ENCODE data around the gene B4GALT5. TPM values are rescaled to one million over a fixed set of nuclear protein-coding genes. Genes with fewer than 3 reads are reported as not detected.

B4GALT5 gene
- total and polyA plus RNA-seq, 2 donors from 2014 or later, result 21.4 to 73.3 TPM

DNA sequence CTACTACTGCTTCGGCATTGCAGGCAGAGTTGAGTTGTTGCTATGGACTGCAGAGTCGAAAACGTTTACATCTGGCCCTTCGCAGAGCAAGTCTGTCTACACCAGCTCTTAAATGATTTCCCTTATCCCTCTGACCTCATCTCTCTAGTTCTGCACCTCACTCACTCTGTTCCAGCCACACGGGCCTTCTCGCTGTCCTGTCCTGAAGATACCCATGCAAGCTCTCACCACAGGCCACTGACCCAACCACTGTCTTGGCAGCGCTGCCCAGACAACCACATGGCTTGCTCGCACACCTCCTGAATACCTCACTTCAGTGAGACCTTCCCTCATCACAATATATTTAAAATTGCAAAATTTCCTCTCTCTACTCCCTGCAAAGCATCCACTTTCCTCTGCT, 31.4 kb downstream of the B4GALT5 start:
- H3K4me1 ChIP-seq (ENCODE audit: control insufficient read depth in 2 of 3, insufficient read depth in 2 of 3, low read depth in 1 of 3, low read length in 3 of 3), result peaks cover 3 to 61% (median 45%) of the 10 kb centered on the region in 3 donors
- H3K9ac ChIP-seq (ENCODE audit: low read length in 3 of 3), result no peak overlapping the region

DNA sequence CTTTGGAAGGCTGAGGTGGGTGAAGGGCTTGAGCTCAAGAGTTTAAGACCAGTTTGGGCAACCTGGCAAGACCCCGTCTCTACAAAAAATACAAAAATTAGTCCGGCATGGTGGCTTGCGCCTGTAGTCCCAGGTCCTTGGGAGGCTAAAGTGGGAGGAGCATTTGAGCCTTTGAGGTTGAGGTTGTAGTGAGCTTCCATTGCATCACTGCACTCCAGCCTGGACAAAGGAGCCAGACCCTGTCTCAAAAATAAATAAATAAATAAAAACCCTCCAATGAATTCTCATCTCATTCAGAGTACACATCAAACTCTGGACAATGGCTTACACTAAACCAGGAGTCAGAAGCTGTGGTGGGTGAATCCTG, 31.8 kb downstream of the B4GALT5 start:
- DNase-seq (no peak), FAIRE-seq (no peak)
- Histone ChIP-seq H3K27ac (ENCODE audit: low read depth in 2 of 2, low read length in 2 of 2) (peak overlapping the region; percentile 51 to 76), H3K27me3 (ENCODE audit: control insufficient read depth, insufficient read depth, low read length) (no peaks in the 10 kb centered on the region), H3K36me3 (ENCODE audit: control insufficient read depth in 2 of 3, insufficient read depth in 3 of 3, low read length in 3 of 3) (no peaks in the 10 kb centered on the region), H3K4me3 (ENCODE audit: low read length in 3 of 3) (peak overlapping the region in 1 of 3 donors; percentile 26), H3K9ac (ENCODE audit: low read length in 3 of 3) (no peak overlapping the region), H3K4me1 (ENCODE audit: control insufficient read depth in 2 of 3, insufficient read depth in 2 of 3, low read depth in 1 of 3, low read length in 3 of 3) (peaks cover 3 to 64% (median 47%) of the 10 kb centered on the region in 3 donors), H3K9me3 (ENCODE audit: control insufficient read depth in 2 of 3, insufficient read depth in 1 of 3, low read length in 3 of 3) (no peaks in the 10 kb centered on the region)
- intact Hi-C loops (cut with DNase I), result no loop called here
- TF ChIP-seq, protein P1, sequence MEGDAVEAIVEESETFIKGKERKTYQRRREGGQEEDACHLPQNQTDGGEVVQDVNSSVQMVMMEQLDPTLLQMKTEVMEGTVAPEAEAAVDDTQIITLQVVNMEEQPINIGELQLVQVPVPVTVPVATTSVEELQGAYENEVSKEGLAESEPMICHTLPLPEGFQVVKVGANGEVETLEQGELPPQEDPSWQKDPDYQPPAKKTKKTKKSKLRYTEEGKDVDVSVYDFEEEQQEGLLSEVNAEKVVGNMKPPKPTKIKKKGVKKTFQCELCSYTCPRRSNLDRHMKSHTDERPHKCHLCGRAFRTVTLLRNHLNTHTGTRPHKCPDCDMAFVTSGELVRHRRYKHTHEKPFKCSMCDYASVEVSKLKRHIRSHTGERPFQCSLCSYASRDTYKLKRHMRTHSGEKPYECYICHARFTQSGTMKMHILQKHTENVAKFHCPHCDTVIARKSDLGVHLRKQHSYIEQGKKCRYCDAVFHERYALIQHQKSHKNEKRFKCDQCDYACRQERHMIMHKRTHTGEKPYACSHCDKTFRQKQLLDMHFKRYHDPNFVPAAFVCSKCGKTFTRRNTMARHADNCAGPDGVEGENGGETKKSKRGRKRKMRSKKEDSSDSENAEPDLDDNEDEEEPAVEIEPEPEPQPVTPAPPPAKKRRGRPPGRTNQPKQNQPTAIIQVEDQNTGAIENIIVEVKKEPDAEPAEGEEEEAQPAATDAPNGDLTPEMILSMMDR (IDR thresholded peaks at IDR 0.05; ENCODE audit: borderline replicate concordance, extremely low read depth, insufficient read depth), result no peak

More for the DNA sequence above, 31.4 kb downstream of the B4GALT5 start:
- H3K4me3 ChIP-seq (ENCODE audit: low read length in 3 of 3), result peak overlapping the region in 1 of 3 donors; percentile 12
- no peaks in the 10 kb centered on the region for H3K27me3 ChIP-seq (ENCODE audit: control insufficient read depth, insufficient read depth, low read length)
- peak overlapping the region; percentile 51 to 59 for H3K27ac ChIP-seq (ENCODE audit: low read depth in 2 of 2, low read length in 2 of 2)
- no peaks in the 10 kb centered on the region for H3K9me3 ChIP-seq (ENCODE audit: control insufficient read depth in 2 of 3, insufficient read depth in 1 of 3, low read length in 3 of 3)
- FAIRE-seq (no peak), DNase-seq (no peak)
- no peaks in the 10 kb centered on the region for H3K36me3 ChIP-seq (ENCODE audit: control insufficient read depth in 2 of 3, insufficient read depth in 3 of 3, low read length in 3 of 3)
- intact Hi-C loops (cut with DNase I), result no loop called here
- TF ChIP-seq, protein P1 (IDR thresholded peaks at IDR 0.05; ENCODE audit: borderline replicate concordance, extremely low read depth, insufficient read depth), result no peak

DNA sequence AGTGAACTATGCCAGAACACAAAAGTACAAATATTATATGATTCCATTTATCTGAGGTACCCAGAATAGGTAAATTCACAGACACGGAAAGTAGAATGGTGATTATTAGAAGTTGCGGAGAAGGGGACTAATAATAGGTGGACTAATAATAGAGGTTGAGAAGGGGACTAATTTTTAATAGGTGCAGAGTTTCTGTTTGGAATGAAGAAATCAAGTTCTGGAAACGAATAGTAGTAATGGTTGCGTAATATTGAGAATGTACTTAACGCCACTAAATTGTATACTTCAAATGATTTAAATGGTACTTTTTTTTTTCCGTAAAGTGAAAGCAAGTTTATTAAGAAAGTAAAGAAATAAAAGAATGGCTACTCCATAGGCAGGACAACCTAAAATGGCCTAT, 33.2 kb downstream of the B4GALT5 start:
- Histone ChIP-seq H3K9me3 (ENCODE audit: control insufficient read depth in 2 of 3, insufficient read depth in 1 of 3, low read length in 3 of 3) (no peaks in the 10 kb centered on the region), H3K4me3 (ENCODE audit: low read length in 3 of 3) (no peak overlapping the region), H3K36me3 (ENCODE audit: control insufficient read depth in 2 of 3, insufficient read depth in 3 of 3, low read length in 3 of 3) (no peaks in the 10 kb centered on the region), H3K4me1 (ENCODE audit: control insufficient read depth in 2 of 3, insufficient read depth in 2 of 3, low read depth in 1 of 3, low read length in 3 of 3) (peaks cover 3 to 67% (median 51%) of the 10 kb centered on the region in 3 donors), H3K9ac (ENCODE audit: low read length in 3 of 3) (no peak overlapping the region), H3K27me3 (ENCODE audit: control insufficient read depth, insufficient read depth, low read length) (no peaks in the 10 kb centered on the region), H3K27ac (ENCODE audit: low read depth in 2 of 2, low read length in 2 of 2) (no peak overlapping the region)
- DNase-seq (no peak), FAIRE-seq (no peak)
- TF ChIP-seq, protein P1 (IDR thresholded peaks at IDR 0.05; ENCODE audit: borderline replicate concordance, extremely low read depth, insufficient read depth), result no peak
- intact Hi-C loops (cut with DNase I), result no loop called here

DNA sequence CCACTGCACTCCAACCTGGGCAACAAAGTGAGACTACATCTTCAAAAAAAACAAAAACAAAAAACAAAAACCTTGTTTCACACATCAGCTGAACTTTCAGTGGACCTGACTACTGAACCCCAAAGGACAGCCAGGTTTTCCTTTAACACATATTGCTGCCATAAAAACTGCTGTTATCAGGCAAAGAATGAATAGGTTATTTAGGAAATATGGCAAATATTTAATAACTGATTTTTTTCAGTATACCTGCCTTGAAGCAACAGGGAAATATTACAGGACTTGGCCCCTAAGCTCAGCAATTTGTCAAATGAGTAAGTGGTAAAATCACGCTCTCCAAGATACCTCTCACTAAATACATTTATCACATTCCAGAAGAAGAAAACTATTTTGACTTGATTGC, 34.0 kb downstream of the B4GALT5 start:
- no peak for DNase-seq
- no peak overlapping the region for H3K9ac ChIP-seq (ENCODE audit: low read length in 3 of 3)
- FAIRE-seq, result no peak

More for the DNA sequence above, 34.0 kb downstream of the B4GALT5 start:
- TF ChIP-seq, protein P1 (IDR thresholded peaks at IDR 0.05; ENCODE audit: borderline replicate concordance, extremely low read depth, insufficient read depth), result no peak
- intact Hi-C loops (cut with DNase I), result no loop called here
- Histone ChIP-seq H3K4me1 (ENCODE audit: control insufficient read depth in 2 of 3, insufficient read depth in 2 of 3, low read depth in 1 of 3, low read length in 3 of 3) (peaks cover 8 to 75% (median 55%) of the 10 kb centered on the region in 3 donors), H3K36me3 (ENCODE audit: control insufficient read depth in 2 of 3, insufficient read depth in 3 of 3, low read length in 3 of 3) (no peaks in the 10 kb centered on the region), H3K4me3 (ENCODE audit: low read length in 3 of 3) (no peak overlapping the region), H3K27ac (ENCODE audit: low read depth in 2 of 2, low read length in 2 of 2) (peak overlapping the region; percentile 2 to 8), H3K27me3 (ENCODE audit: control insufficient read depth, insufficient read depth, low read length) (no peaks in the 10 kb centered on the region), H3K9me3 (ENCODE audit: control insufficient read depth in 2 of 3, insufficient read depth in 1 of 3, low read length in 3 of 3) (no peaks in the 10 kb centered on the region)
